HG03558 (cell line): Measurements from ENCODE around the gene PROCR.
"Not testable (repeated sequence)": the region's sequence is repeated elsewhere in the genome, so short reads cannot be mapped to it uniquely, and the experiment has no call there.

Experiments
- ATAC-seq: cut with Tn5 transposase; IDR thresholded peaks from one replicate; pipeline ENCODE4 v1.9.1; 2021; ENCODE audit warnings: moderate number of reproducible peaks; ENCODE audit not compliant: unreplicated experiment; ENCODE audit errors: extremely low read depth

Gene PROCR

DNA sequence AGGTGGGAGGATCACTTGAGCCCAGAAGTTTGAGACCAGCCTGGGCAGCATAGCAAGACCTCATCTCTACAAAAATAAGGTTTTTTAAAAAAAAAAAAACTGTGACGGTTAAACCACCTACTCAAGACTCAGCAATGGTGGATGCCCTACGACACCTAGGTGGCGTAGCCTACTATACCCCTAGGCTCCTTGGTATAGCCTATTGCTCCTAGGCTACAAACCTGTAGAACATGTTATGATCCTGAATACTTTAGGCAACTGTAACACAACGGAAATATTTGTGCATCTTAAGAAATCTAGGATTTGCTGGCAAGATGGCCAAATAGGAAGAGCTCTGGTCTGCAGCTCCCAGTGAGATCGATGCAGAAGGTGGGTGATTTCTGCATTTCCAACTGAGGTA lies 11.5 kb upstream of the PROCR start:
- not testable (repeated sequence) for ATAC-seq

DNA sequence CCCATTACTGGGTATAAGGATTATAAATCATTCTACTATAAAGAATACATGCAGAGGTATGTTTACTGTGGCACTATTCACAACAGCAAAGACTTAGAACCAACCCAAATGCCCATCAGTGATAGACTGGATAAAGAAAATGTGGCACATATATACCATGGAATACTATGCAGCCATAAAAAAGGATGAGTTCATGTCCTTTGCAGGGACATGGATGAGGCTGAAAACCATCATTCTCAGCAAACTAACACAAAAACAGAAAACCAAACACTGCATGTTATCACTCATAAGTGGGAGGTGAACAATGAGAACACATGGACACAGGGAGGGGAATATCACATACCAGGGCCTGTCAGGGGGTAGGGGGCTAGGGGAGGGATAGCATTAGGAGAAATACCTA lies 7.3 kb upstream of the PROCR start:
- ATAC-seq: not testable (repeated sequence)

DNA sequence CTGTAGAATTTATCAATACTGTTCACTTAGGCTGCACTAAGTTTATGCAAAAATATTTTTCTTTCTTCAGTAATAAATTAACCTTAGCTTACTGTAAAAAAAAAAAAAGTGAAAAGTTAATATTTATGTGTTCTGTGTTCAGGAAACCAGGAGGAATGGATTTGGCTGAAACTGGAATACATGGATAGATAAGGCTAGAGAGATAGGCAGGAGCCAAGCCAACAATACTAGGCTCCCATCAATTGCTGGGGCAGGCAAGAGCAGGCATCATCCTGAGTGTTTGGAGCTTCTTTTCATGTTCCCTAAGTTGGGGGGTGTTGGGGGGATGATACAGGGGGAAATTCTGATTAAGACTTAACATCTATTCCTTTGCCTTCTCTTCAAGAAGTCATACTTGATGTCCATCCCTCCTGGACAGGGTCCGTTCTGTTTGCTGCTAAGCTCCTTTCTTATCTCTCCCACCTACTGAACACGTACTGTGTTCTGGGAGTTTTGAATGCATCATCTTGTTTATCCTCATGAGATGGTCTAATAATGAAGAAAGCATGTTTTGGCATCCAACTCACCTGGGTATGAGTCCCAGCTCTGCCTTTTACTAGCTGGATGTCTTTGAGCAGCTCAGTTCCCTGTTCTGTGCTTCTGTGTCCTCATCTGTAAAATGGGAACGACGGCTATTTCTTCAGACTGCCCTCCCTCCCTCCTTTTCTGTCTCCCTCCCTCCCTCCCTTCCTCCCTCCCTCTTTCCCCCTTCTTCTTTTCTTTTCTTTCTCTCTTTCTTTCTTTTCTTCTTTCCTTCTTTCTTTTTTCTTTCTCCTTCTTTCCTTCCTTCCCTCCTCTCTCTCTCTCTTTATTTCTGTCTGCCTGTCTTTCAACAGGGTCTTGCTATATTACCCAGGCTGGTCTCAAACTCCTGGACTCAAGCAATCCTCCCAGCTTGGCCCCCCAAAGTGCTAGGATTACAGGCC lies 6.4 kb upstream of the PROCR start:
- ATAC-seq: no peak

DNA sequence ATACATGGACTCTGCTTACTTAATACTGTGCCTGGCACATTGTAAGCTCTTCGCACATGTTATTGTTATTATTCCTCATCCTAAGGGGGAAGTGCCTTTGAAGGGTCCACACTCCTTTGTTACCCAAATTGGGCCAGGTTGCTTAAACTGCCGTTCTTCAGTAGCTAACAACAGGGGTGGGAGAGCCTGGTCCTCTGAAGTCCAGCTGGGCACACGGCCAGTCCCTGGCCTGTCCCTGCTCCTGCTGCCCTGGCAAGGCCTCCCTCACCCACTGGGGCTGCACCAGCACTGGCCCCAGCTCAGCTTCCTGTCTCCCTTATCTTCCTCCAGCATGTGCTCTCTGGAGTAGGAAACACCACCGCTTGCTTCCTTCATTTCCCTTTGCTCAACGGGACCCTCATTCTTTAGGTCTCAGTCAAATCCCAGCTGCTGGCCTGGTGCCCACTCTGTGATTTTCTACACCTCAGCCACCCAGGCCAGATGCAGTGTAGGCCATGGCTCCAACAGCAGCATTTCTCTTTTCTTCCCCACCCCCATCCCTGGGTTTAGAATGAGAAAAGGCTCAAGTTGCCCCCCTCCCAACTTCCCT lies 5.5 kb upstream of the PROCR start:
- ATAC-seq: no peak

DNA sequence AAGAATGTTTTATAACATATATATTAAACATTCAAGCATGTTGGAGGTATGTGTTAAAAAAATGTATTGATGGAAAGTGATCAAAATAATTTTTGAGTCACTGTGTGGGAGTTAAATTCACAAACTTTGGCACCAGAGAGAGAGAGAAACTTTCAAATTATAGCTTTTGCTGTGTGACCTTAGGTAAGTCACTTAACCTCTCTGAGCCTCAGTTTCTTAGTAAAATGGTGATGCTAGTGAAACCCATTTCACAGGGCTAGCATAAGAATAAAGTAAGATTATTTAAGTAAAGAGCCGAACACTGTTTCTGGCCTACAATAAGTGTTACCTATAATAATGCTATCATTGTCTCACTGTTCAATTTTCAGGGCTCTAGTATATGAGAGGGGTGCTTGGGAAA lies 4.1 kb upstream of the PROCR start:
- ATAC-seq: no peak

DNA sequence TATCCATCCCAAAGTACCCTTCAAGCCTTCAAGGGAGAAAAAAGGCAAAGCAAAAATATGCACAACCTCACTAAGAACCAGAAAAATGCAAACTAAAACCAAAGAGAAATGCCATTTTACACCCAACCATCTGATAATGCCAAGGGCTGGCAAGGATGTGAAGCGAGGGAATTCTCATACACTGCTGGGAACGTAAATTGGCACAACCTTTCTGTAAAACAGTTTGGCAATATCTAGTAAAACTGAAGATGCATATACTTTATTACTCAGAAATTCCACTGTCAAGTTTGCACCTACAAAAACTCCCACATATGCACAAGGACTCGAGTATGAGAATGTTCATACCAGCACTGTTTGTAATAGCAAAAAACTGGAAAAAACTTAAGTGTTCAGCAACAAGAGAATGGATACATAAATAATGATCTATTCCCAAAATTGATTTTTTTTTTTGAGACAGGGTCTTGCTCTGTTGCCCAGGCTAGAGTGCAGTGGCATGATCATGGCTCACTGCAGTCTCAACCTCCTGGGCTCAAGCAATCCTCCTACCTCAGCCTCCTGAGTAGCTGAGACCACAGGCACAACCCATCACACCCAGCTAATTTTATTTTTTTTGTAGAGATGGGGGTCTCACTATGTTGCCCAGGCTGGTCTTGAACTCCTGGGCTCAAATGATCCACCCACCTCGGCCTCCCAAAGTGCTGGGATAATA lies 3.0 kb upstream of the PROCR start:
- not testable (repeated sequence) for ATAC-seq

DNA sequence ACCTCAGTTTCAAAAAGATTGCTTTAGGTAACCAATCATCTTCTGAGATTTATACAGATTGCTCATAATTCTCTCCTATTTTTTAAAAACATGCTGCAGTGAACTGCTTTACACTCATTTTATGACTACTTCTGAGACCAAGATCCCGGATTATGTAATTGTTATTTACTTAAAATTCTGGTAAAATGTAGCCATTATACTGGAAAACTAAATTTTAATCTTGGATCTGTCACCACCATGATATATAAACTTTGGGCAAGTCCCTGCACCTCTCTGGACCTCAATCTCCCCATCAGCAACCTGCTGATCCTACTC lies 477 bp upstream of the PROCR start:
- no peak for ATAC-seq

DNA sequence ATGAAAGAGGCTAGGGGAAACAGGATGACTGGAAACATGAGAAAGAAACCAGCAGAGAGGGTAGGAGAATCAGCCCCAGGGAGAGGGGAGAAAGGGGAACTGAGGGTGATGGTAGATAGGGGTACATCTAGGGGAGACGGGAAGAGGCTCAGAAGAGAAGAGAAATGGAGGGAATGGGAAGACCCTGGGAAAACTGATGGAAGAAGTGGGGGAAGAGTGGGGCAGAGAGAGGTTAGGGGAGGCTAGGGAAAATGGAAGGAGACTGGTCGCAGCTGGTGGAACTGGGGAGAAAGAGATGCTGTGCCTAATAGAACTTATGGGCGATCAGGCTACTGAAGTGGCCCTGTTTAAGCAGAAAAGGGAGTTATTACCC lies 548 bp downstream of the PROCR start:
- no peak for ATAC-seq

DNA sequence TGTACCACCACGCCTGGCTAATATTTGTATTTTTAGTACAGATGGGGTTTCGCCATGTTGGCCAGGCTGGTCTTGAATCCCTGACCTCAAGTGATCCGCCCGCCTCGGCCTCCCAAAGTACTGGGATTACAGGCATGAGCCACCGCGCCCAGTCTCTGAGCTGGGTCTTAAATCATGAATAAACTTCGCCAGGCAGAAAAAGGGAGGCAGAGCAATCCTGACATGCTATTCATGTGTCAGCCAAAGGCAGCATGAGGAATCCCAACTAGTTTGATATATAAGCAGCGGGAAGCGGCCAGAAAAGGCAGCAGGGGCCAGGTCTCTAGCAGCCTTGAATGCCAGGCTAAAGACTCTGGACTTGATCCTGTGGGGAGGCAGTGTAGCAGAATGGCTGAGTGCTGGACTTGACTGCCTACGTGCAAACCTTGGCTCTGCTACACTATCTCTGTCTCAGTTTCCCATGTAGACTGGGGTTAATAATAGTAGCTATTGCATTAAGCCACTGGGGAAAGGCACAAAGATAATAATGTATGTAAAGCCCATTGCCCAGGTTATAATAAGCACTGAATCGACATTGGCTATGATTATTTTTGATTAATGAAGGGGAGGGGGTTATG lies 1.8 kb downstream of the PROCR start:
- ATAC-seq: no peak

DNA sequence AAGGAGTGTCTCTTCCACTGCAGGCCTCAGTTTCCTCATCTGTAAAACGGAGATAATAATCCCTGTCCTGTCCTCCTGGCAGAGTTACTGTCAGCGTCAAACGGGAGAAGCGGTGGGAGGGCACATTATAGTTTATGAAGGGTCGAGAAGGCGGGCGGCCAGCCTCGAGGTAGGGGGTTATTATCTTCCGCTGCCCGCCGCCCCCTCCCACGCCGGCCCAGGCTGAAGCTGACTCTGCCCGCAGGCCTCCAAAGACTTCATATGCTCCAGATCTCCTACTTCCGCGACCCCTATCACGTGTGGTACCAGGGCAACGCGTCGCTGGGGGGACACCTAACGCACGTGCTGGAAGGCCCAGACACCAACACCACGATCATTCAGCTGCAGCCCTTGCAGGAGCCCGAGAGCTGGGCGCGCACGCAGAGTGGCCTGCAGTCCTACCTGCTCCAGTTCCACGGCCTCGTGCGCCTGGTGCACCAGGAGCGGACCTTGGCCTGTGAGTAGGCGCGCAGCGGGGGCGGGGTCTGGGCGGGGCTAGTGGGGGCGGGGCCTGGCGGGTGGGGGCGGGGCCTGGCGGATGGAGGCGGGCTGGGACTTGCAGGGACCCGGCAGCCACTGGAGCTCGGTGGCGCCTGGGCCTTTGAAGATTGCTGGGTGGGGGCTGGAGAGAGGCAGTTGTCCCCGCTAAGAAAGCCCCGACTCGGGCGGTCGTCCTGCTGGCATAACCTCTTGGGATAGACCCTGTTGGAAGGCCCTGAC lies 2.8 kb downstream of the PROCR start:
- ATAC-seq: no peak

DNA sequence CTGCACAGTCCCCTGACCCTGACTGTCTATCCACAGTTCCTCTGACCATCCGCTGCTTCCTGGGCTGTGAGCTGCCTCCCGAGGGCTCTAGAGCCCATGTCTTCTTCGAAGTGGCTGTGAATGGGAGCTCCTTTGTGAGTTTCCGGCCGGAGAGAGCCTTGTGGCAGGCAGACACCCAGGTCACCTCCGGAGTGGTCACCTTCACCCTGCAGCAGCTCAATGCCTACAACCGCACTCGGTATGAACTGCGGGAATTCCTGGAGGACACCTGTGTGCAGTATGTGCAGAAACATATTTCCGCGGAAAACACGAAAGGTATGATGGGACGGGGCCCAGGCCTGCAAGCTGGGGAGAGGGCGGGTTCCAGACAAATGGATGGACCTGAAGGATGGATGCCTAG lies 4.3 kb downstream of the PROCR start:
- no peak for ATAC-seq

DNA sequence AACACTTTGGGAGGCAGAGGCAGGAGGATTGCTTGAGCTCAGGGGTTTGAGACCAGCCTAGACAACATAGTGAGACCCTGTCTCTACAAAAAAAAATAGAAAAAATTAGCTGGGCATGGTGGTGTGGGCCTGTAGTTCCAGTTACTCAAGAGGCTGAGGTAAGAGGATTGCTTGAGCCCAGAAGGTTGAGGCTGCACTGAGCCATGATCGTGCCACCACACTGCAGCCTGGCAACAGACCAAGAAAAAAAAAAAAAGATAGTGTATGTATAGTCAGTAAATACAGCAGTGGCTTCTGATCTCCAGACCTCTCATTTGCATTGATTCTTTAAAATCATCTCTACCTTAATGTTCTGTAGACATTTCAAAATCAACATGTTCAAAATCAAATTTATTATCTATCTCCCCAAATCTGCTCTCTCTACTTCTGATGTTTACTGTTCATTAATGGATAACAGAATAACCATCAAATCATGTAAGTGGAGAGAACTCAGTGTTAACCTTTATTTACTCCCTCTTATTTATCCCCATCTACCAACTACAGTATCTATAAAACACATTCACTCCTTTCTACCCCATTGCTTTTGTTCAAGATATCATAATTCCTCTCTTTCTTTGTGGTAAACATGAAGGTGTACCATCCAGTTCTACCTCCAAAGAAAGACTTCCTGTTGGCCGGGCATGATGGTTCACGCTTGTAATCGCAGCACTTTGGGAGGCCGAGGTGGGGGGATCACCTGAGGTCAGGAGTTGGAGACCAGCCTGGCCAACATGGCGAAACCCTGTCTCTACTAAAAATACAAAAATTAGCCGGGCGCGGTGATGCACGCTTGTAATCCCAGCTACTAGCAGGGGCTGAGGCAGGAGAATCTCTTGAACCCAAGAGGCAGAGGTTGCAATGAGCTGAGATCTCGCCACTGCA lies 7.7 kb downstream of the PROCR start:
- ATAC-seq: no peak

DNA sequence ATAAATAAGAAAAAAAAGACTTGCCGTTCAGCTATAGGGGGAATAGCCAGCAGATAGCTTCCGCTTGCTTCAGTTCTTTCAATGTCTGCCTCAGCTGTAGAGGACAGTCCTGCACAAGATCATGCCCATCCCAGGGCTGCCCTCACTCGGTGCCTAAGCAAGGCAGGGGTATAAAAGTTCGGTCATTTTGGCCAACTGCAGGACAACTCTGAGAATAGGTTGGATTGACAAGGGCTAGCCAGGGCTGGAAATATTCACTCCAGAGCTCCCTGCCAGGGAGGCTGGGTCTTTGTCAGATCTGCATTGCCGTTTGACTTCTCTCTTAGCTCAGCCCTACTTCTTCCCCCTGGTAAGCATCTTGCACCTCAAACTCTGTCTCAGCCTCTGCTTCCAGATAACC lies 8.4 kb downstream of the PROCR start:
- ATAC-seq: no peak

DNA sequence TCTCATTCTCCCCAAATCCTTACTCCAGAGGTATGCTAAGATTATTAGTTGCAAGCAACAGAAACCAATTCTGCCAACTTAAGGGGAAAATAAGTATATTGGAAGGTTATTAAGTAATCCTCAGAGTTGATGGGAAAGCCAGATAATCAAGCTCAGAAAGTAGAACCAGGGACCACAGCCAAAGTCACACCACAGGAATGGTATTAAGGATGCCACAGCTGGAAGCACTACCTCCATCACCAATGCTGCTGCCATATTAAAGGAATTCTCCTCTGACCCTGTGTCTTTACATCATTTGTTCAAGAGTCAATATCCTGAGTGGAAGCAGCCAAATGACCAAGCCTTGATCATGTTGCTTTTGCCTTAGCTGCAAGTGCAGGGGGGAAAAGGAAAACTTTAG lies 9.9 kb downstream of the PROCR start:
- no peak for ATAC-seq

DNA sequence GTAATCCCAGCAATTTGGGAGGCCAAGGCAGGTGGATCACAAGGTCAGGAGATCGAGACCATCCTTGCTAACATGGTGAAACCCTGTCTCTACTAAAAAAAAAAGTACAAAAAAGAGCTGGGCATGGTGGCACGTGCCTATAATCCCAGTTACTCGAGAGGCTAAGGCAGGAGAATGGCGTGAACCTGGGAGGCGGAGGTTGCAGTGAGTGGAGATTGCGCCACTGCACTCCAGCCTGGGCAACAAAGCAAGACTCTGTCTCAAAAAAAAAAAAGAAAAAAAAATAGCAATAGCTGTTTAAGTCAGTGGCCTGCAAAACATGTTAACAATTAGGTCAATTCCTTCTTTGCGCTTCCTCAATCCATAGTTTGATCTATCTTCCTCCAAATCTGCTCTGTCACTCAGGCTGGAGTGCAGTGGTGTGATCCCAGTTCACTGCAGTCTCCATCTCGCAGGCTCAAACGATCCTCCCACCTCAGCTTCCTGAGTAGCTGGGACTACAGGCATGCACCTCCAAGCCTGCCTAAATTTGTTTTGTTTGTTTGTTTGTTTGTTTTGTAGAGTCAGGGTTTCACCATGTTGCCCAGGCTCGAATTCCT lies 14.9 kb downstream of the PROCR start:
- ATAC-seq: not testable (repeated sequence)

DNA sequence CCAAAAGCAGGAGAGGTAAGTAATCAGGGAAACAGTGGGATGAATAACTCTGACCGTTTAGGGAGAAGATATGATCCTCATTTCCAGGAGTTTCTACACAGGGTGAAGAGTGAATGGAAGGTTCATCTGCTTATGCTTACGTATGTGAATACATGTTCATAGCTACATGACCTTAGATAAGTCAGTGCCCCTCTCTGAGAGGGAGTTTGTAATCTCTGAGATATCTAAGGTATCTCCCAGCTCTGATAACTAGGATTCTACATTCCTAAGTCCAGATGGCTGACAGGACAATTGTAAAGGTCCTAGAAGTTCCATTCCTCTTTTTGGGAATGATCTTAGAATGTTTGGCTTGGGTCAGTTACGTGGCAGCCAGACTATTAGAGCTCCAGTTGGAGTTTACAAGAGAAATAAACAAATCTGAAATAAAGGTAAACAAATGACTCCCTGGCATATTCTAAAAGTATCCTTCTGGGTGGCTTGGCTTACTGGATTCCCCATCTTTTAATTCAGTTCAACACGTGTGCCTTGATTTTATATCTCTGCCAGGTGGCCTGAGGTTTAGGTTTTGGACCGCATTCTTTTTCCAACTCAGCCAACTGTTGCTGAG lies 15.8 kb downstream of the PROCR start:
- ATAC-seq: no peak

DNA sequence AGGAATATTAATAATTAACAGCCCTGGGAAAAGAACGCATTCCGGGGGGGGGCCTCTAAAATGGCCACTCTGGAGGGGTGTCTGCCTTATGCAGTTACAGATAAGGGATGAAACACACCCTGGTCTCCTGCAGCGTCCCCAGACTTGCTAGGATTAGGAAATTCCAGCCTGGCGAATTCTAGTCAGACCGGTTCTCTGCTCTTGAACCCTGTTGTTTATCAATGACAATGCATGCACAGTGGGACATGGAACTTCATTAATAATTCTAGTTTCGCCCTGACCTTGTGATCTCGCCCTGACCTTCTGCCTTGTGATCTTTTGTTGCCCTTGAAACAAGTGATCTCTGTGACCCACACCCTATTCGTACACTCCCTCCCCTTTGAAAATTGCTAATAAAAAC lies 17.4 kb downstream of the PROCR start:
- not testable (repeated sequence) for ATAC-seq

DNA sequence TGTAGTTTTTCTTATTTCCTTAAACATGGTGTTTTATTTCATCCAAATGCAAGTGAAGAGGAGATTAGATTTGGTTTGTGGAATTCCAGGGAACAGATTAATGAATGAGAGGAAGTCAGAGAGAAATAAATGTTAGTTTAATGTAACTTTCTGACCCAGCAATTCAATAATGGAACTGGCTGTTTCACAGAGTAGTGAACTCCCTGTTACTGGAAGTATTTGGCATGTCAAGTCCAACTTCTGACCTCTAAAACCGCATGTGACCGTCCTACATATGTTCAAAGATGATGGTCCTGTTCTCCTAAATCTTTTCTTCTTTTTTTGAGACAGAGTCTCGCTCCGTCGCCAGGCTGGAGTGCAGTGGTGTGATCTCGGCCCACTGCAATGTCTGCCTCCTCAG lies 18.7 kb downstream of the PROCR start:
- no peak for ATAC-seq
